Stimulated activated naive CD4-positive, alpha-beta T cell (primary cell): ENCODE measurements around the gene BCKDHA.
A peak's percentile ranks its signal among the peaks of the same experiment; 100 is the strongest.

Experiments used
- DNase-seq, 6 experiments: peaks; one replicate each; lab custom pipeline; 2025; lab: John Stamatoyannopoulos, UW

The BCKDHA gene

GRCh38 chr19:41397086-41398049, at the start of gene BCKDHA, which contains the start of gene EXOSC5:
Gene BCKDHA (plus strand): TSS chr19:41397818. CDS start chr19:41397828, 10 bp downstream.
Gene EXOSC5 (minus strand): TSS chr19:41397359. CDS start chr19:41397328, 31 bp downstream.
- peak; percentile 92 to 99 (median 99) for DNase-seq

- peak in 3 of 6 experiments; percentile 66 to 75 (median 69) for DNase-seq
Observed at GRCh38 chr19:41350735-41351338, 46.8 kb upstream of the BCKDHA start.

DNA sequence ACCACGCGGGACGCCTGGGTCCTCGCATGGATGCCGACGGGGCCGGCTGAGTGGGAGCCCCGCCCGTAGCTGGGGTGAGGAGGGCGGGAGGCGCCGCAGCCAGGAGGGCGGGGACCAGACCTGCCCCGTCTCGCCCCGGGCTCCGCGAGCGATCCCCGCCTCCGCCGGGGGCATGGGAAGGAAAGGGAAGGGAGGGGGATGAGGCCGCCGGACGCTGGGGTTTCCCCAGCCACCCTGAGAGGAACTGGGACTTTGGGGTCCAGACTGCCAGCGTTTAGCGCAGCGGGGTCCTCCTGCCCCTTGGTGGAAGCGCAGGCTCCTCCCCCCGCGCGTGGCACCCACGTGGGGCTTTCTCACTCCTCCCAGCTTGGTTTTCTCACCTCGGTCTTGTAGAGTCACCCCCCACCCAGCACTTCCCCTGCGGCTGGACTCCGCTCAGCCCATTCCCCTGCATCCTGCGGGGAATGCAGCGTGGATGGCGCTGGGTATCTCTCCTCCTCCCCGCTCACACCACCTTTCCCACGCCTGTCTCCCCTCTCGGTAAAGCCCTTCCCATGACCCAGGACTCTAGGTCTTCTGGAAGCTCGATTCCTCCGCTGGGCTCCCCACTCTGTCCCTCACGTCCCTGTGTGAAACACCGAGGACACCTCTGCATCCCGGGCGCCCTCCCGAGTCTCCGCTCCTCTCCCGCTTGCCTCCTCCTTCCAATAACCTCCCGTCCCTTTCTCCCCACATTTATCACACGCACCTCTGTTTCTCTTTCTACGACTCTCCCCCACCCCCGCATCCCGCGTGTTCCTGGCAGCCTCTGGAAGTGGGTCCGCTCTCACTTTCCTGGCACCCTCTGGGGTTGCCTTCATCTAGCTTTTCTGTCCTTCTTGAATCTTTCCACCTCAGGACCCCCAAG, 46.0 kb upstream of the BCKDHA start:
- DNase-seq: peak; percentile 77 to 90 (median 84)

DNA sequence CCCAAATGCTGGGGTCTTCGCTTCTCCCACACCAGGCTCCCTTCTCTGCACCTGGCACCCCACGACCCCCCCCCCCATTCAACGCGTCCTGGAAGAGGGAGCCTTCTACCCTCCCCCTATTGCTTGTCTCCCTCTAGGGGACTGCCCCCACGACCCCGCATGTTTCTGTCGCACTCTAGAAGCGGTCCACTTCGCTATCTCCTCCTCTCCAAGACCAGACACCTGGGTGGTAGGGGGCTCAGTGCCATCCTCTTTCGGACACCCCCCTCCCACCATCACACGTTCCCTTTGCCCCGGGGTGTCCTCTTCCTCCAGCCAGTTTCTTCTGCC, 45.4 kb upstream of the BCKDHA start:
- no peak for DNase-seq

GRCh38 chr19:41352609-41353465, 44.8 kb upstream of the BCKDHA start:
- peak; percentile 44 to 70 (median 64) for DNase-seq

GRCh38 chr19:41353466-41354342, 43.9 kb upstream of the BCKDHA start, which contains the start of gene TGFB1:
Gene TGFB1 (minus strand): TSS chr19:41353922. CDS start chr19:41353044, 878 bp downstream.
- DNase-seq: peak; percentile 90 to 94 (median 94)

DNA sequence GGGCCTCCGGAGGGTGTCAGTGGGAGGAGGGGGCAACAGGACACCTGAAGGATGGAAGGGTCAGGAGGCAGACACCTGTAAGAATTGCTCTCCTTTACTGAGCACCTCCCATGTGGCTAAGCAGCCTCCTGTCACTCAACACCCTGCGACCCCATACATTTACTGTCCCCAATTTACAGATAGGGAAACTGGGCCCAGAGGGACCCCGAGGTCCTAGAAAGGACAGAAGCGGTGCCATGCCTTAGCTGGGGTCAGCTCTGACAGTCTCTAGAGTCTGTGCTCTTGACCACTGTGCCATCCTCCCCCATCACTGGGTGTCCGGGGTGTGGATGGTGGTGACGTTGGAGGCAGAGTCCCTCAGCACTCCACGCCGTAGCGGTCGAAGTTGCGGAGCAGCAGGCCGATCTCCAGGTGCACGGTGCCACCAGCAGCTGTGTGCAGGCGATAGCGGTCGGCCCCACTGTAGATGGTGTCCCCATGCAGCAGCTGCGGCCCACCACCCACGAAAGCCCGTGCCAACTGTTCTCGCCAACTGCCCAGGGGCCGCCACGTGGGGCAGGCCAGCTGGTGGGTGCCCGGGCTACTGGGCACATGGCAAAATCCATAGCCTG, 43.2 kb upstream of the BCKDHA start:
- no peak for DNase-seq

- no peak for DNase-seq
Observed at GRCh38 chr19:41355035-41355434, 42.6 kb upstream of the BCKDHA start.

DNA sequence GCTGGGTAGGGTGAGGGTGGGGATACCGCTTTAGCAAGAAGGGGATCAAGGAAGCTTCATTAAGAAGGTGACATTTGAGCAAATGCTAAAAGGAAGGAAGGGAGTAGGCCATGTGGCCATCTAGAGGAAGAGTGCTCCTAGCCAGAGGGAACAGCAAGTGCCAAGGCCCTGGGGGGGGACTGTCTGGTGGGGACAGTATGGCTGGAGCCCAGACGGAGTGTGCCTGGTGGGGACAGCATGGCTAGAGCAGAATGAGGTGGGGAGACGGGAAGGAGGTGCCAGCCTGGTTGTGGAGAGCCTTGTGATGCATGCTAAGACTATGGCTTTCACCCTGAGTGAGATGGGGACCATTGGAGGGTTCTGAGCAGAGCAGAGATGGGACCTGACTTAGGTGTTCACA, 41.8 kb upstream of the BCKDHA start:
- no peak for DNase-seq

DNA sequence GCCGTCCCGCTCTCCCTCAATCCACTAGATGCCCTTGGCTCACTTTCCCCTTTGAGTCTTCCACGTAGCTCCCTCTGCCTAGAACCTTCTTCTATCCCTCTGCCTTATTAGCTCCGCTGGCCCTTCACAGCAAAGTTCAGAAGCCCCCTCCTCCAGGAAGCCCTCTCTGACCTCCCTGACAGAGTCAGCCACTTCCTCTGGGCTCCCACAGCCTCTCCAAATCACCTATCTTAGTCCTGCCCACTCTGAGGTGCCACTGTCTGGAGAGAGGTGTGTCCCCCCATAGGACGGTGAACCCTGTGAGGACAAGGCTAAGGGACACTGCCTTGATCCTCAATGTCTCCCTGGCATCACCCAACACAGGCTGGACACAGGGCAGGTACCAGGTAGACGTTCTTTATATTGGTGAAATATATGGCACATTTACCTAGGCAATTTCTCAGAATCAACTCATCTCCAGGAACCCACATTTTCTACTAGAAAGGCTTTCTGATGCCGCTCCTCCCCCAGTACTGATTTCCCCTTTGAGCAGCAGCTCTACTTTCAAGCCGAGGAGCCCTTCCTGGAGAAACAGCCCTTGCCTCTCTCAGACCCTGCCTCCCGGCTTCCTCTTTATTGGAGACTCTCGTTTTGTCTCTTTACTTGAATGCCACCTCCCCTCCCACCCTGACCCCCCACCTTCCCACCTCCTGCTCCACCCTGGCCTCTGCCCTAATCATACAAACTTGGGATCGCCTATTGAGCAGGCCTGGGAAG, 40.5 kb upstream of the BCKDHA start:
- DNase-seq: peak in 4 of 6 experiments; percentile 12 to 50 (median 35)

DNA sequence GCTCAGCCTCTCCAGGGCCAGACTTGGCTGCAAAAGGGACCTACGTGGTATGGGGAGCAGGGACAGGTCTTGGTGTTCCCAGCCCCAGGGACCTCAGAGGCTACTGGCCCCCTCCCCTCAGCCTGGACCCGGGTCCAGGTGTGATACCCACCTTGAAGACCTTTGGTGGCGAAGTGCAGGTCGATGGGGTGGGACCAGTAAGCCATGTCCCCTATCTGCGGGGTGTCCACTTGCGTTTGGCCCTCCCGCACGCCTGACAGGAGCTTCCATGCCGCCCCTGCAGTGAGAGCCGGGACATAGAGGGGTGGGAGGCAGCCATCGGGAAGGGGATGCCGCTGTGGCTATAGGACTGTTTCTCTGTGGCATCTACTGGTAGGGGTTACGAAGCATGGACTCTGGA, 39.9 kb upstream of the BCKDHA start:
- no peak for DNase-seq

- no peak for DNase-seq
Observed at GRCh38 chr19:41359741-41360140, 37.9 kb upstream of the BCKDHA start.

- no peak for DNase-seq
Observed at GRCh38 chr19:41362143-41362847, 35.3 kb upstream of the BCKDHA start.

GRCh38 chr19:41363371-41363752, 34.3 kb upstream of the BCKDHA start:
- DNase-seq: no peak

GRCh38 chr19:41363753-41364523, 33.7 kb upstream of the BCKDHA start, which contains the start of gene B9D2:
Gene B9D2 (minus strand): TSS chr19:41364149. CDS start chr19:41363519, 630 bp downstream.
- peak; percentile 93 to 100 (median 98) for DNase-seq

GRCh38 chr19:41364524-41365391, 32.9 kb upstream of the BCKDHA start:
- no peak for DNase-seq
